HG02852 (cell line): ENCODE data around the gene UST.

ENCODE experiments used
- ATAC-seq: cut with Tn5 transposase; IDR thresholded peaks from one replicate; pipeline ENCODE4 v1.9.1; 2021; ENCODE audit warnings: mild to moderate bottlenecking, moderate library complexity; ENCODE audit not compliant: unreplicated experiment

UST gene

GRCh38 chr6:149053848-149054558, 307.2 kb downstream of the UST start:
- ATAC-seq = no peak

GRCh38 chr6:149054559-149055194, 307.8 kb downstream of the UST start:
- ATAC-seq = peak; percentile 89

GRCh38 chr6:149055195-149055899, 308.5 kb downstream of the UST start:
- peak; percentile 27 for ATAC-seq

- ATAC-seq = no peak
Measured at GRCh38 chr6:149056777-149057463, 310.1 kb downstream of the UST start.

GRCh38 chr6:149057464-149057840, 310.6 kb downstream of the UST start:
- ATAC-seq = no peak

- no peak for ATAC-seq
Measured at GRCh38 chr6:149059557-149059956, 312.7 kb downstream of the UST start.

GRCh38 chr6:149060300-149060984, 313.6 kb downstream of the UST start:
- ATAC-seq = peak; percentile 72

GRCh38 chr6:149060985-149061760, 314.3 kb downstream of the UST start:
- ATAC-seq = no peak

- ATAC-seq = no peak
Measured at GRCh38 chr6:149061930-149062329, 315.1 kb downstream of the UST start.

- no peak for ATAC-seq
Measured at GRCh38 chr6:149062653-149063348, 316.0 kb downstream of the UST start.

- no peak for ATAC-seq
Measured at GRCh38 chr6:149063468-149063867, 316.6 kb downstream of the UST start.

GRCh38 chr6:149064001-149064659, 317.3 kb downstream of the UST start:
- ATAC-seq = no peak

- no peak for ATAC-seq
Measured at GRCh38 chr6:149064660-149065015, 317.8 kb downstream of the UST start.

GRCh38 chr6:149065121-149065520, 318.3 kb downstream of the UST start:
- ATAC-seq = no peak

- peak; percentile 99 for ATAC-seq
Measured at GRCh38 chr6:149065658-149066556, 319.1 kb downstream of the UST start.

- no peak for ATAC-seq
Measured at GRCh38 chr6:149071997-149072396, 325.2 kb downstream of the UST start.

GRCh38 chr6:149074832-149075258, 328.0 kb downstream of the UST start:
- ATAC-seq = no peak
